ENCODE measurements around the gene MYH7B.

DNA sequence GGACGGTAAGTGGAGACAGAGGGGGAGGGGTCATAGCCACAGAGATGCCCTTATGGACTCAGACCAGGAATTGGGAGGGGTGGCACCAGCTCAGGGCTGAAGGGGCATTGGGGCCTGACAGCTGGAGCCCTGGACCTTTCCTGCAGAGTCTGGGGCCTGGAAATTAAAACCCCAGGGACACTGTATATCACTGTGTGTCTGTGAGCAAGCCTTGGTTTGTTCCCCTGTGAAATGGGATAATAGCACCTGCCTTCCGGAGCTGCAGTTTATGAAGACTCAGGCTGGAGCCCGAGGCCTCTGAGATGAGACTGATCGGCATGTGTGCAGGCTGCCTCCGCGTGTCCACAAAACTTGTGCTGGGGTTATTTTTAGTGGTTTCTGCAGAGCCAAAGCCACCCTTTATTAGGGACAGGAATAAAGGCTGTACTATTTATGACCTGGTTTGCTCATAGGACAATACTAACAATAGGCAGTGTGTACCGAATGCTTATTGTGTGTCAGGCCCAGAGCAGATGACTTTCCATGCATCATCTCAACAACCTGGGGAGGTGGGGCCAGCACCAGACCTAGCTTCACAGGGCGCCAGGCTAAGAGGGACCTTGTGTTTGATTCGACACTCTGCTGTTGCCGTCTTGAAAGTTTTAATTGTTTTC lies 22.6 kb downstream of the MYH7B start:
- TF ChIP-seq BHLHE40 (IDR thresholded peaks at IDR 0.05; ENCODE audit: borderline replicate concordance) = no peak
- TF ChIP-seq, protein P1, sequence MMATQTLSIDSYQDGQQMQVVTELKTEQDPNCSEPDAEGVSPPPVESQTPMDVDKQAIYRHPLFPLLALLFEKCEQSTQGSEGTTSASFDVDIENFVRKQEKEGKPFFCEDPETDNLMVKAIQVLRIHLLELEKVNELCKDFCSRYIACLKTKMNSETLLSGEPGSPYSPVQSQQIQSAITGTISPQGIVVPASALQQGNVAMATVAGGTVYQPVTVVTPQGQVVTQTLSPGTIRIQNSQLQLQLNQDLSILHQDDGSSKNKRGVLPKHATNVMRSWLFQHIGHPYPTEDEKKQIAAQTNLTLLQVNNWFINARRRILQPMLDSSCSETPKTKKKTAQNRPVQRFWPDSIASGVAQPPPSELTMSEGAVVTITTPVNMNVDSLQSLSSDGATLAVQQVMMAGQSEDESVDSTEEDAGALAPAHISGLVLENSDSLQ (IDR thresholded peaks at IDR 0.05) = no peak
- TF ChIP-seq HDGF (IDR thresholded peaks at IDR 0.05; ENCODE audit: borderline replicate concordance) = no peak
- no peak for TF ChIP-seq FOXM1 (IDR thresholded peaks at IDR 0.05; ENCODE audit: borderline replicate concordance)
- TF ChIP-seq CTBP1 (IDR thresholded peaks at IDR 0.05; ENCODE audit: borderline replicate concordance) = no peak
- TF ChIP-seq ELF4 (IDR thresholded peaks at IDR 0.05) = no peak
- TF ChIP-seq ZNF384 (IDR thresholded peaks at IDR 0.05) = no peak
- no peak for TF ChIP-seq ARNT (IDR thresholded peaks at IDR 0.05)
- TF ChIP-seq FOXA1 (IDR thresholded peaks at IDR 0.05) = no peak
- TF ChIP-seq SUZ12 (IDR thresholded peaks at IDR 0.05) = no peak
- TF ChIP-seq TARDBP (IDR thresholded peaks at IDR 0.05) = no peak
- TF ChIP-seq L3MBTL2 (conservative IDR thresholded peaks at IDR 0.05) = no peak
- TF ChIP-seq FOXK2 (IDR thresholded peaks at IDR 0.05) = no peak
- no peak for TF ChIP-seq SP1 (IDR thresholded peaks at IDR 0.05)
